HFF-Myc (cell line): ENCODE measurements around the gene SSR4.

ENCODE experiments used
- DNase-seq: peaks from one replicate; pipeline ENCODE4 v3.0.0-alpha.2; 2011; ENCODE audit warnings: low read depth; ENCODE audit errors: extremely low read depth
- H3K4me3 ChIP-seq: replicated peaks from 2 replicates; pipeline ENCODE4 v1.5.1; 2011; ENCODE audit warnings: low read depth, mild to moderate bottlenecking, control low read depth, low read length
- TF ChIP-seq, protein P1 (sequence below): IDR thresholded peaks from 2 replicates; pipeline ENCODE4 v1.5.1; 2012; ENCODE audit warnings: mild to moderate bottlenecking, low read depth, low read length, control low read depth; ENCODE audit errors: missing control alignments

SSR4 gene

DNA sequence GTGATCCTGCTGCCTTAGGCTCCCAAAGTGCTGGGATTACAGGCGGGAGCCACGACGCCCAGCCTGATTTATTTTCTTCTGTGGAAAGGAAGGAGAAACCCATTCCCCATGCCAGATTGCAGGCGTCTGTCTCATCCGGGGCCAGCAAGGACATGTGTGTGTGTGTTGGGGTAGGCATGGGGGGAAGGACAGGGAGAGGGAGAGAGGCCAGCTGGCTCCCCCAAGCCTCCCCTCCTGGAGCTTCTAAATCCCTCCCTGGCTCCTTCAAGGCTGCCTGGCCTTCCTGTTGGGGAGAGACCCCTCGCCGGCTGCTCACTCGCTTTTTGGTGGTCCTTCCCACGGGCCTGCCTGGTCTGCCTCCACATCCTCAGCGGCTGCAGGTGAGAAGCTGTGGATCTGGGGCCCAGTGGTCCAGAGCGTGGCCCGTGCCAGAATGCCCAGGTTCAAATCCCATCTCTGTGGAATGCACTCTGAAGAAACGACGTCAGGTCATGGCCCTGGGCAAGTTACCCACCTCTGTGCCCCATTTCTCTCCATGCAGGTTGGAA lies 31.8 kb upstream of the SSR4 start:
- no peak for DNase-seq
- TF ChIP-seq, protein P1, sequence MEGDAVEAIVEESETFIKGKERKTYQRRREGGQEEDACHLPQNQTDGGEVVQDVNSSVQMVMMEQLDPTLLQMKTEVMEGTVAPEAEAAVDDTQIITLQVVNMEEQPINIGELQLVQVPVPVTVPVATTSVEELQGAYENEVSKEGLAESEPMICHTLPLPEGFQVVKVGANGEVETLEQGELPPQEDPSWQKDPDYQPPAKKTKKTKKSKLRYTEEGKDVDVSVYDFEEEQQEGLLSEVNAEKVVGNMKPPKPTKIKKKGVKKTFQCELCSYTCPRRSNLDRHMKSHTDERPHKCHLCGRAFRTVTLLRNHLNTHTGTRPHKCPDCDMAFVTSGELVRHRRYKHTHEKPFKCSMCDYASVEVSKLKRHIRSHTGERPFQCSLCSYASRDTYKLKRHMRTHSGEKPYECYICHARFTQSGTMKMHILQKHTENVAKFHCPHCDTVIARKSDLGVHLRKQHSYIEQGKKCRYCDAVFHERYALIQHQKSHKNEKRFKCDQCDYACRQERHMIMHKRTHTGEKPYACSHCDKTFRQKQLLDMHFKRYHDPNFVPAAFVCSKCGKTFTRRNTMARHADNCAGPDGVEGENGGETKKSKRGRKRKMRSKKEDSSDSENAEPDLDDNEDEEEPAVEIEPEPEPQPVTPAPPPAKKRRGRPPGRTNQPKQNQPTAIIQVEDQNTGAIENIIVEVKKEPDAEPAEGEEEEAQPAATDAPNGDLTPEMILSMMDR = no peak
- no peak overlapping the region for H3K4me3 ChIP-seq

DNA sequence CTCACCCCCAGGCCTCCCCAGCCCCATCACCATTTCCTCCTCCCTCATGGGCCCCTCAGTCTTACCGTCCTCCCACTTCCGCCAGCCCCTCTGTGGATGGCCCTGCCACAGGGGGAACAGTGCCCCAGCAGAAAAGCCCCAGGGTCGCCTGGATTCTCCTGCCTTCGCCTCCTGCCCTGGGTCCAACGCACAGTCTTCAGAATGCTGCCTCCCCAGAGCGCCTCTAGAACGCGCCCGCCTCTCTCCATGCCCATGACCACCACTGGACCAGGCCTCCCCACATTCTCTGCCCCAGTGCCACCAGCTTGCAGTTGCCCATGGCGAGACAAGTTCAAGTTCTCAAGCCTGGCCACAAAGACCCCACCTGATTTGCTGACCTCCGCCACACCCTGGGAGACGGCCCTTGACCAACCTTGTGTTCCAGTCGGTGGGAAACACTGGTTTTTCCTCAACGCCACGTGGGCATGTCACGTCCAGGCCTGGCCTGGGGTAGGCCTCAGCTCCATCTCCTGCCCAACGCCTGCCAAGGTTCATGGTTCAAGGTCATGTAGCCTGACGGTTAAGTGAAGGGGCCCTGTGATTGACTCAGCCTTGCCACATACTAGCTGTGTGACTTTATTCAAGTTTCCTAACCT lies 31.1 kb upstream of the SSR4 start:
- H3K4me3 ChIP-seq = no peak overlapping the region
- TF ChIP-seq, protein P1 = no peak
- no peak for DNase-seq

DNA sequence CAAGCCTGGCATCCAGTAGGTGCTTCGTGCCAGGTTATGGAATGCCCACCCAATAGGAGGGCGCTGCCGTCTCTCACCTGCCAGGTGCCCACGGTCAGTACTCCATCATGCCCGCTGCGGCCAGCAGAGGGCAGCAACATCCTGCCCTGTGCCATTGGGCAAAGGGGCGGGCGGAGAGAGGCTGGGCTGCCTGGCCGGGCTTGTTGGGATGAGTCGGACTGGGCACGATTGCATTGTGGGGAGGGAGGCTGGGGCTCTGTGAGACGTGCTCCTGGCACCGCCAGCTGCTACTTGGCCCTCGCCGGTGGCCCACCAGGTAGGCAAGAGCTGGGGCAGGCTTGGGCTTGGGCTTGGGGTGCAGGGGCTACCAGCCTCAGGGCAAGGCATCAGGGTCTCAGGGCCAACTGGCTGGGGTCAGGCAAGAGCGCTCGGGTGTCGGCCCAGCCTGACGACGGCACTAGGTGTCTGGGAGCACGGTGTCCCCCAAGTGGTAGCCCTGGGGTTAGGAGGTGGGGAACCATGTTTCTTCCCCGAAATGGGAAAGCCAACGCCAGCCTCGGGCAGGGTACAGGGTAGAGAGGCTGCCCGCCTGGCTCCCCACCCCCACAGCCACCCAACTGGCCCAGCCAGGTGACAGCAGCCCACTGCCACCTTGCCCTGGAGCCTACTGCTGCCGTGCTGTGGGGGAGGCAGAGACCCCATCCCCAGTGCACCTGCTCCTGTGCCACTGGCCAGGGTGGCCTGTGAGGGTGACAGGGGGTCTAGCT lies 30.3 kb upstream of the SSR4 start, which contains the start of gene PLXNB3:
PLXNB3 (plus strand) TSS at position 261 of the 767 bp plus-strand sequence. CDS start 1,287 bp downstream, outside the sequence.
- no peak for DNase-seq

DNA sequence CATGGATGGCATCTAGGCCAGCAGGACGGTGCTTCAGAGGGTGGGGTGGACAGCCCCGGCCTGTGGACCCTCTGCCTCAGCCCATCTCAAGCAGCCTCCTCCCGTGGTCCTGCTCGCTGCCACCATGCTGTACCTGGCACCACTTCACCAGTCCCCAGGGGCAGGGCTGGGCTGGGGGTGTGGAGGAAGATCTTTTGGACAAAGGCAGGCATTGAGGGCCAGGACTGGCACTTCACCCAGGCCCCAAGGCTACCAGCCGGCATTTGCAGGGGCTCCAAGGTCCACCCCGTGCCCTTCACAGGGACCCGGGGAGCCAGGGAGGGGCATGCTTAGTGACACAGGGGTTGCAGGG lies 29.7 kb upstream of the SSR4 start:
- H3K4me3 ChIP-seq = no peak overlapping the region; the same call in 1 of the 2 replicates
- DNase-seq = no peak
- TF ChIP-seq, protein P1 = no peak

More for the DNA sequence above, 30.3 kb upstream of the SSR4 start, which contains the start of gene PLXNB3:
- TF ChIP-seq, protein P1 = peak; percentile 70
- H3K4me3 ChIP-seq = peak within 1 kb of the TSS; percentile 48; the same call in 1 of the 2 replicates

DNA sequence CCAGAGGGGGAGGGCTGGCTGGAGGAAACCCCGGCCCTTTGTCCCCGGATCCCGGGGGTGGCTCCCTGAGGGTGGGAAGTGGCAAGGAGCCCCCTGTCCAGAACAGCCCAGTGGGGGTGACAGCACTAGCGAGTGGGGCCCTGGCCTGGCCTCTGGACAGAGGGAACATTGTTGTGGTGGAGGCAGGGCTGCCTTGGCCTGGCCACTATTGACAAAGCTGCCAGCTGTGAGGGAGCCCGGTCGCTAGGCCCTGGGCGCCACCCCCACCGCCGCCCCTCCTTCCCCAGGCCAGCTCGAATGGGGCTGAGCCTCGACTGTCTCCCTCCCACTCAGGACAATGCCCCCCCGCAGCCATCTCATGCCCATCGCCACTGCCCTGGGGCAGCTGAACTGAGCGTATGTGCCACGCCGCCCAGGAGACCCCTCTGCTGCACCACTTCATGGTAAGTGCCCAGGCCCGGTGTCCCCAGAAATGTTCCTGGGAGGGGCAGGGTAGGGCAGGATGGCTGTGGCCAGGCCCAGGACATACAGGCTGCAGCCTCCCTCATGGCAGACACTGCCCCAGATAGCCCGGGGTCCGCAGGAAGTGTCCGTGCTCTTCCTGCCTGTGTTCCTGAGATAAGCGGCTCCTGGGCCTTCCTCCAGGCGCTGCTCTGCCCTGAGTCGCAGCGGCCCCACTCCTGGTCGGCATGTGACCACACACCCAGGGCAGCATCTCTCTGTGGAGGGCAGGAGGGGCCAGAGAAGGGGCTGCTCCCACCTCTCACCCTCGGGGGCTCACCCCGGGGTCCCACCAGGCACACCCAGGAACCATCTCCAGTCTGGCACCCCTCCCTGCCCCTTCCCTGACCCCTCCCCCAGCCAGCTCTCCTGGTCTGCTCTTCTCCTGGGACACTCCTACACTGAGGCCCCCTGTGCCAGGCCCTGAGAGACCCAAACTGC lies 29.1 kb upstream of the SSR4 start:
- no peak for DNase-seq
- peak overlapping the region; percentile 48 for H3K4me3 ChIP-seq
- TF ChIP-seq, protein P1 = no peak

DNA sequence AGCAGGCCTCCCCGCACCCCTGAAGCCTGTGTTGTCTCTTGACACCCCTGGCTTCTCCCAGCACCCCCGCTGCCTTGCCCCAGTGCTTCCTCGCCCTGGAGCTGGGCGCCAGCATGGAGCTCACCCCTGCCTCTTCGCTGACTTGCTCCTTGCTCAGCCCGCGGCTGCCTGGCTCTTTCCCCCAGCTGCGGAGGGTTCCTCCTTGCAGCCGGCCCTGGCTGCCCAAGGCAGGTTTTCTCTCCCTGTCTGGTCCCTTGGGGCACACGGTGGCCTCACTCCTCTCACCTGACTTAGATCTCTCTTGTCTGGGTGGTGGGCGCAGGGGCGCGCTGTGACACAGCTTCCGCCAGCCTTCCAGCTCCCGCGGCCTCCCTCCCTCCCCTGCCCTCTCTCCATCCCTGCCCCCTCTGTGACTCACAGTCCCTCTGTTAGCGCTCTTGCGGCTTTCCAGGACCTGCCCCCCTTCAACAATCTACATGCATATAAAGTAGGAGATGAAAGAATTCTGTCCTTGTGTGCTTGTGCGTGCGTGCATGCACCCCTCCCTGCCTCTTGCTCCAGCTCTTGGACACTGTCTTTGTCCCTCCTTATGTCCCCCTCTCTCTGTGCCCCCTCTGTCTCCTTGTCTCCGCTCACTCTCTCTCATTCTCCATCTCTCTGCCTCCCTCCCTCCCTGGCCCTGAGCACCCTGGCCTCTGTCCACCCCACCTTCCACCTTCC lies 28.2 kb upstream of the SSR4 start:
- TF ChIP-seq, protein P1 = no peak
- DNase-seq = peak; percentile 27

More for the DNA sequence above, 28.2 kb upstream of the SSR4 start:
- peak overlapping the region; percentile 48 for H3K4me3 ChIP-seq
